Muscle of back (tissue), 11 donors: ENCODE measurements around the gene FGD4. TPM values are rescaled to one million over a fixed set of nuclear protein-coding genes. Genes with fewer than 3 reads are reported as not detected.

ENCODE experiments used
- DNase-seq, 3 donors: peaks; one replicate each; pipeline versions ENCODE4 v3.0.0 to v3.0.0-alpha.2; 2013
- polyA plus RNA-seq, 10 donors: library from polyadenylated mRNA; unstranded; fragments of 120-200 nt; gene quantifications; one replicate each; pipeline ENCODE4 v1.2.1, GENCODE V29; 2013; ENCODE audit not compliant: insufficient read length in 10 of 10

FGD4 gene
- polyA plus RNA-seq, 10 donors, result 11.0 to 28.4 (median 21.3) TPM

- no peak for DNase-seq
These were observed 55.5 kb downstream of the FGD4 start for GRCh38 chr12:32454866-32455265.

- DNase-seq, result peak; percentile 70 to 89 (median 79)
These were observed 56.3 kb downstream of the FGD4 start for GRCh38 chr12:32455607-32456071.

GRCh38 chr12:32457251-32458025 is 58.1 kb downstream of the FGD4 start:
- DNase-seq, result no peak

GRCh38 chr12:32460638-32461037 is 61.3 kb downstream of the FGD4 start:
- no peak for DNase-seq

GRCh38 chr12:32462908-32463307 is 63.5 kb downstream of the FGD4 start:
- no peak for DNase-seq

- DNase-seq, result no peak
These were observed 66.8 kb downstream of the FGD4 start for GRCh38 chr12:32466187-32466586.

- DNase-seq, result no peak
These were observed 67.8 kb downstream of the FGD4 start for GRCh38 chr12:32466986-32467711.

- no peak for DNase-seq
These were observed 68.9 kb downstream of the FGD4 start for GRCh38 chr12:32467959-32468863.

GRCh38 chr12:32470936-32471470 is 71.6 kb downstream of the FGD4 start:
- DNase-seq, result no peak

GRCh38 chr12:32471591-32472001 is 72.2 kb downstream of the FGD4 start:
- DNase-seq, result no peak

GRCh38 chr12:32475724-32476123 is 76.4 kb downstream of the FGD4 start:
- DNase-seq, result no peak

- DNase-seq, result no peak
These were observed 77.1 kb downstream of the FGD4 start for GRCh38 chr12:32476446-32476845.

- DNase-seq, result no peak
These were observed 78.4 kb downstream of the FGD4 start for GRCh38 chr12:32477714-32478113.

- no peak for DNase-seq
These were observed 78.8 kb downstream of the FGD4 start for GRCh38 chr12:32478166-32478565.

GRCh38 chr12:32478858-32479725 is 79.7 kb downstream of the FGD4 start:
- DNase-seq, result no peak

GRCh38 chr12:32482226-32482625 is 82.9 kb downstream of the FGD4 start:
- peak in 2 of 3 donors; percentile 32 to 62 for DNase-seq

- DNase-seq, result peak in 1 of 3 donors; percentile 43
These were observed 84.1 kb downstream of the FGD4 start for GRCh38 chr12:32483499-32483898.

GRCh38 chr12:32483993-32484392 is 84.6 kb downstream of the FGD4 start:
- DNase-seq, result no peak

- DNase-seq, result no peak
These were observed 86.8 kb downstream of the FGD4 start for GRCh38 chr12:32486158-32486557.

GRCh38 chr12:32488132-32488531 is 88.8 kb downstream of the FGD4 start:
- DNase-seq, result no peak

GRCh38 chr12:32489070-32489469 is 89.7 kb downstream of the FGD4 start:
- peak in 1 of 3 donors; percentile 61 for DNase-seq
